ENCODE measurements around the gene YDJC. TPM values are rescaled to one million over a fixed set of nuclear protein-coding genes. Genes with fewer than 3 reads are reported as not detected.

Gene YDJC
- polyA plus RNA-seq, 4 donors, result 34.5 to 46.7 (median 42.2) TPM

DNA sequence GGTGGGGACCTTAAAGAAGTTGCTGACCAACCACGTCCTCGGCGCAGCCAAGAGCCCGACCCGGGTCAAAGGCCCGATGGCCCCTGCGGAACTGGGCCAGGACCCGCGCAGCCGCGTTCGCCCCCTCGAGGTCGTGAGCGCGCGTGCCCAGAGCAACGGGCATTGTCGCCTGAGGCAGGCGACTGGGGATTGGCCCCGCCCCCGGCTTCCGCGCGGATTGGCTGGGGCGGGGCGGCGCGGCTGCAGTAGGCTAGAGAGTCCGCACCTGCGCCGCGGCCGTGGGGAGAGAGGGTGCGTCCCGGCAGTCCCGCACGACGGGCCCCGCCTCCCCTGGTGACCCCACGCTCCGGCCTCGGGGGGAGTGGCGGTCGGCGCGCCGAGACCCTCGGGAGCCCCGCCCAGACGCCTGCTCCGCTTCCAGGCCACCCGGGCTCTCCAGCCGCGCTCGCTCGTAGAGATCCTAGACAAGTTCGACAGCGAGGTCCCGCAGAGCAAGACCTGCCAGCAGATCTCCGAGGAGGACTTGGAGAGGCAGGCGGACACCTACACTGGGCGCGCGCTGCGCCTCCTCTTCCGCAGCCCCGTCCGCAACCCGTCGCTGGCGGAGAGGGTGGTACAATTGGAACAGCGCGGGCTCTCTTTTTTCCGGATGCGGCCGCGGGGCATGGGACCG lies 27.7 kb upstream of the YDJC start:
- 1% methylated on average over 50 to 79 of the region's 79 CpGs for WGBS, 3 donors

DNA sequence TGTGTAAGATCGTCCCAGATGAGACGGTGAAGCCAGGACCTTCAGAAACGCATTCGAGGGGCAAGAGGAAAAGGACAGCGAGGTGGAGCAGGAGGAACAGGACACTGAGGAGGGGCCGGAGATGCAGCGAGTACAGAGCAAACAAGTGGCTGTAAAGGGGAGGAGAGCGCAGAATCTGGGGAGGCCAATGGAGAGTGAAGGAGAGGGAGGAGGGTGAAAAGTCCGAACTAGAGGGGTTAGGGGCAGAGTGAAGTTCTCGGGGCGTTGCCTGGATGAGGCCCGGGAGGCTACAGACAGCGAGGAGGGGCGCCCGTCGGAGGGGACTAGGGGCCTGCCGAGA lies 27.2 kb upstream of the YDJC start:
- Histone ChIP-seq H3K27me3 (ENCODE audit: control insufficient read depth in 3 of 3, insufficient read depth in 3 of 3, low read length in 3 of 3) (no peaks in the 10 kb centered on the region), H3K9me3 (ENCODE audit: control insufficient read depth in 2 of 2, insufficient read depth in 1 of 2, low read depth in 1 of 2, low read length in 1 of 2) (no peaks in the 10 kb centered on the region), H3K27ac (ENCODE audit: low read depth in 1 of 3, low read length in 2 of 3) (no peak overlapping the region), H3K4me1 (ENCODE audit: control insufficient read depth in 3 of 3, insufficient read depth in 2 of 3, low read depth in 1 of 3, low read length in 2 of 3) (peaks cover 0 to 19% (median 6%) of the 10 kb centered on the region in 3 donors), H3K4me3 (ENCODE audit: low read depth in 1 of 3, low read length in 3 of 3) (peak overlapping the region in 2 of 3 donors; percentile 42 to 57), H3K36me3 (ENCODE audit: control insufficient read depth in 3 of 3, insufficient read depth in 2 of 3, low read depth in 1 of 3, low read length in 3 of 3) (peaks cover 0 to 14% (median 0%) of the 10 kb centered on the region in 3 donors)
- FAIRE-seq, result no peak
- 30 to 41% (median 33%) methylated on average over 17 of the region's 17 CpGs for WGBS, 3 donors
- DNase-seq, result no peak

More for the DNA sequence above, 27.7 kb upstream of the YDJC start:
- FAIRE-seq (no peak), DNase-seq (peak; percentile 79 to 92)
- Histone ChIP-seq H3K27ac (ENCODE audit: low read depth in 1 of 3, low read length in 2 of 3) (peak overlapping the region in 1 of 3 donors; percentile 17), H3K36me3 (ENCODE audit: control insufficient read depth in 3 of 3, insufficient read depth in 2 of 3, low read depth in 1 of 3, low read length in 3 of 3) (peaks cover 0 to 14% (median 0%) of the 10 kb centered on the region in 3 donors), H3K9me3 (ENCODE audit: control insufficient read depth in 2 of 2, insufficient read depth in 1 of 2, low read depth in 1 of 2, low read length in 1 of 2) (no peaks in the 10 kb centered on the region), H3K4me1 (ENCODE audit: control insufficient read depth in 3 of 3, insufficient read depth in 2 of 3, low read depth in 1 of 3, low read length in 2 of 3) (peaks cover 0 to 16% (median 5%) of the 10 kb centered on the region in 3 donors), H3K4me3 (ENCODE audit: low read depth in 1 of 3, low read length in 3 of 3) (peak overlapping the region; percentile 42 to 61 (median 57)), H3K27me3 (ENCODE audit: control insufficient read depth in 3 of 3, insufficient read depth in 3 of 3, low read length in 3 of 3) (no peaks in the 10 kb centered on the region)

DNA sequence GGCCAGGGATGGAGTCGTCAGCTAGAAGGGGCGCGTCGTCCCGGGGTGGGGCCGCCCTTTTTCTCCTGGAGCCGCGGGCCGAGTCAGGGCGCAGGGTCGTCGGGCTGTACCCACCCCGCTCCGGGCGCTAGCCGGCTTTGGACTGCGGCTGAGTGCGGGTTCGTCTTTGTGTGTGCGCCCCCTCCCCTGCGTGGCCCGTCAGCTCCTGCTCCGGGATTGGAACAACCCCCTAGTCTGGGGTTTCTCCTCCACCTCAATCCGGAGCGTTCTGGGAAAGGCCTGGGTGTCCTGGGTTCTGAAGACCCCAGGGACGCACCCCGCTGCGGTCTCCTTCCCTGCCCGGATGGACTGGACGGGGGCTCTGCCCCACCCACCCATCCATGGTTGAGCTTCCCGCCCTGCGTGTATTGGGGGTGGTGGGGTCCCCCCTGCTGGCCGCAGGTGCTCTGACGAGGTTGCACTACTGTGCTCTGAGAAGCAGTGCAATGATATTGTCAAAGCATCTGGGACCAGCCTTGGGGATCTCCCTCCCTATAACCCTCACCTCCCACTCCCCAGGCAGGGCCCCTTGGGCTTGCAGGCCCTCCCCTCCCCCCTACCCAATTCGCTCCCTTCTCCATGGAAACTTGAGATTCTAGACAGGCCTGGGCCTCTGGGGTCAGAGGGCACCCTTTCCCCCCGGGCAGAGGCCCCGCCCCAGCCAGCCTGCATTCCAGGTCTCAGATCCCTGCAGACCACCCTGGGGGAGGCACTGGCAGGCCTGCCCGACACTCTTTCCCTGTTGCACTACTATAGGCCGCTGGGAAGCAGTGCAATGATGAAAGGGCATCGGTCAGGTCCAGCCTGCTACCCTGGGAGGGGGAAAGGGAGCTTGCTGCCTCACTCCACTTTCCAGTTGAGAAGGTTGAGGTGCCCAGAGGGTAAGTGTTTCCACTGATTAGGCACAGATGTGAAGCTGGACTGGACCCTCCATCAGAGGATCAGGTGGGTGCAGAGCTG lies 23.0 kb upstream of the YDJC start:
- 20 to 35% (median 29%) methylated on average over 29 to 40 of the region's 40 CpGs for WGBS, 3 donors
- no peaks in the 10 kb centered on the region for H3K9me3 ChIP-seq (ENCODE audit: control insufficient read depth in 2 of 2, insufficient read depth in 1 of 2, low read depth in 1 of 2, low read length in 1 of 2)
- no peaks in the 10 kb centered on the region for H3K27me3 ChIP-seq (ENCODE audit: control insufficient read depth in 3 of 3, insufficient read depth in 3 of 3, low read length in 3 of 3)
- H3K4me3 ChIP-seq (ENCODE audit: low read depth in 1 of 3, low read length in 3 of 3), result peak overlapping the region; percentile 38 to 62 (median 51)
- FAIRE-seq (no peak), DNase-seq (no peak)
- H3K27ac ChIP-seq (ENCODE audit: low read depth in 1 of 3, low read length in 2 of 3), result no peak overlapping the region
- H3K4me1 ChIP-seq (ENCODE audit: control insufficient read depth in 3 of 3, insufficient read depth in 2 of 3, low read depth in 1 of 3, low read length in 2 of 3), result peaks cover 0 to 24% (median 6%) of the 10 kb centered on the region in 3 donors
- peaks cover 0 to 34% (median 0%) of the 10 kb centered on the region in 3 donors for H3K36me3 ChIP-seq (ENCODE audit: control insufficient read depth in 3 of 3, insufficient read depth in 2 of 3, low read depth in 1 of 3, low read length in 3 of 3)

DNA sequence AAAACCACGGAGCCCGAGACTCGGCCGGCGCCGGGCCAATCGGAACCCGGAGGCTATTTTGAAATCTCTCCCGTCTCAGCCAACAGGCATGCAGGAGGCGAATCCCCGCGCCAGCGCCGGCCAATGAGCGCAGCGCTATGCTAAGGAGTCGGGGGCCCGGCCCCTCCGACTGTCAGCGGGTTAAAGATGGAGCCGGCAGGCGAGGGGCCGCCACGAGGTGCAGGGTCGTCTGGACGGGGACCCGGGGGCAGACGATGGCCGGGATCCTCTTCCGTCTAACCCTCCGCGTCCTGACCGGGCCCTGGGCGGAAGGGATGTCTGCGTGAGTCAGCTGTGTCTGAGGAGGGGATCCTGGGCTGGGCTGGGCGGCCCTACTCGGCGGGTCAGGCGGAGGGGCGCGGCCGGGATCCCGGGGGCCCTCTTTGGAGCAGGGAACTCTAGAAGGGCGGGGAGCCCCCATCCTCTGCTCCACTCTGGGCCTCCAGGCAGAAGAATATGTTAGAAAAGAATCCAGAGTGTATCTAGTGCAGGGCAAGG lies 22.3 kb upstream of the YDJC start:
- DNase-seq (peak; percentile 87 to 93), FAIRE-seq (no peak)
- Histone ChIP-seq H3K27ac (ENCODE audit: low read depth in 1 of 3, low read length in 2 of 3) (peak overlapping the region in 1 of 3 donors; percentile 3), H3K36me3 (ENCODE audit: control insufficient read depth in 3 of 3, insufficient read depth in 2 of 3, low read depth in 1 of 3, low read length in 3 of 3) (peaks cover 0 to 38% (median 0%) of the 10 kb centered on the region in 3 donors), H3K27me3 (ENCODE audit: control insufficient read depth in 3 of 3, insufficient read depth in 3 of 3, low read length in 3 of 3) (no peaks in the 10 kb centered on the region), H3K4me3 (ENCODE audit: low read depth in 1 of 3, low read length in 3 of 3) (peak overlapping the region; percentile 38 to 62 (median 51)), H3K9me3 (ENCODE audit: control insufficient read depth in 2 of 2, insufficient read depth in 1 of 2, low read depth in 1 of 2, low read length in 1 of 2) (no peaks in the 10 kb centered on the region), H3K4me1 (ENCODE audit: control insufficient read depth in 3 of 3, insufficient read depth in 2 of 3, low read depth in 1 of 3, low read length in 2 of 3) (peaks cover 0 to 24% (median 6%) of the 10 kb centered on the region in 3 donors)
- 0 to 1% (median 0%) methylated on average over 39 to 44 of the region's 44 CpGs for WGBS, 3 donors

DNA sequence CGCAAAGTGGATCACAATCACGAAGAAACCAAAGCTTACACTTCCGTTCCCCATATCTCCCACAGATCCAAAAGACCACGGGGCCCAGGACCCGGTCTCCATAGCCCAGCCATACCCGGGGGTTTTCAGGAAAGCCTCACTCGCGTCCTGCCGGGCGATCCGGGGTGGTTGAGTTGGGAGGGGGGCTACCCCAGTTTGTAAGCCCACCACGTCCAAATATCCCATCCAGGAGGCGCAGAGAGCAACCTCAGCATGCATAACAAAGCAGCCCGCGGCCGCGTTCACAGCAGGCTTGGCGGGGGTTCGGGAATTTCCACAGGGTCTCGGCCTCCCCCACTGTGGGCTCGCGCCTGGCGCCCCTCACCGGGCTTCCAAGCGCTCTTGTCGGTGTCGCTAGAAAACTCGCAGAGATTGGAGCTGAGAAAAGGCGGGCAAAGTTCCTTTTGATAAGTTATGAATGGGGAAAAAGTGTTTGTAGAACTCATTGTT lies 21.7 kb upstream of the YDJC start:
- DNase-seq (no peak), FAIRE-seq (no peak)
- H3K36me3 ChIP-seq (ENCODE audit: control insufficient read depth in 3 of 3, insufficient read depth in 2 of 3, low read depth in 1 of 3, low read length in 3 of 3), result peaks cover 0 to 43% (median 0%) of the 10 kb centered on the region in 3 donors

DNA sequence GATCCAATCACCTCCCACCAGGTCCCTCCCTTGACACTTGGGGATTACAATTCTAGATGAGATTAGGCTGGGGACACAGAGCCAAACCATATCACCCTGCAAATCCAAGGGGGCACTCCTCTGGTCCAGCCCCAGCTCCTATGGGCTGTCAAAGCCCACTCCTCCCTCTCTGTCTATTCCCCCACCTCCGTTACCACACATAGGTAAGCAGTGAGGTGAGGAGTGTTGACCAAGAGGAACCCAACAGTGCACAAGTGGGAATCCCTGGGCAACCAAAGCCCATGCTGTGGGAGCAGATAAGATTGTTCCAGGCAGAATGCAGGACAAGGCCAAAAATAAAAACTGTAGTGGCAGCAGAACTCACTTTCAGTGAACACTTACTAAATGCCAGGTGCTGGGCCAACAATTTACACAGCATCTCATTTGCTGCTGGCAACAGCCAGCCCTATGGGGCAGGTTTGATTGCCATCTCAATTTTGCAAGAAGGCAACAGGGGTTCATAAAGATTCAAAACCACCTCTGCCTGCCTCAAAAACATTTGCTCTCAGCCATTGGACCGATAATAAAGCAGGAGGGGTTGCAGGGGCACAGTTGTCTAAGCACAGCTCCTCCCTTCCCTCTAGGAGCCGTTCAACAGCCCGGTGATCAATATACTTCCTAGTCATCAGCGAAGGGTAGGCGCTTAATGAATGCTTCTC lies 21.1 kb upstream of the YDJC start:
- DNase-seq (no peak), FAIRE-seq (no peak)
- Histone ChIP-seq H3K9me3 (ENCODE audit: control insufficient read depth in 2 of 2, insufficient read depth in 1 of 2, low read depth in 1 of 2, low read length in 1 of 2) (no peaks in the 10 kb centered on the region), H3K36me3 (ENCODE audit: control insufficient read depth in 3 of 3, insufficient read depth in 2 of 3, low read depth in 1 of 3, low read length in 3 of 3) (peaks cover 0 to 49% (median 0%) of the 10 kb centered on the region in 3 donors), H3K27me3 (ENCODE audit: control insufficient read depth in 3 of 3, insufficient read depth in 3 of 3, low read length in 3 of 3) (no peaks in the 10 kb centered on the region), H3K27ac (ENCODE audit: low read depth in 1 of 3, low read length in 2 of 3) (peak overlapping the region in 1 of 3 donors; percentile 8), H3K4me3 (ENCODE audit: low read depth in 1 of 3, low read length in 3 of 3) (peak overlapping the region in 2 of 3 donors; percentile 49 to 62), H3K4me1 (ENCODE audit: control insufficient read depth in 3 of 3, insufficient read depth in 2 of 3, low read depth in 1 of 3, low read length in 2 of 3) (peaks cover 0 to 24% (median 6%) of the 10 kb centered on the region in 3 donors)
- WGBS, 3 donors, result 7 to 17% (median 16%) methylated on average over 6 of the region's 6 CpGs

More for the DNA sequence above, 21.7 kb upstream of the YDJC start:
- Histone ChIP-seq H3K27me3 (ENCODE audit: control insufficient read depth in 3 of 3, insufficient read depth in 3 of 3, low read length in 3 of 3) (no peaks in the 10 kb centered on the region), H3K4me1 (ENCODE audit: control insufficient read depth in 3 of 3, insufficient read depth in 2 of 3, low read depth in 1 of 3, low read length in 2 of 3) (peaks cover 0 to 24% (median 6%) of the 10 kb centered on the region in 3 donors), H3K4me3 (ENCODE audit: low read depth in 1 of 3, low read length in 3 of 3) (peak overlapping the region in 2 of 3 donors; percentile 49 to 62), H3K27ac (ENCODE audit: low read depth in 1 of 3, low read length in 2 of 3) (peak overlapping the region in 2 of 3 donors; percentile 3 to 8), H3K9me3 (ENCODE audit: control insufficient read depth in 2 of 2, insufficient read depth in 1 of 2, low read depth in 1 of 2, low read length in 1 of 2) (no peaks in the 10 kb centered on the region)
- 1% methylated on average over 29 of the region's 29 CpGs for WGBS, 3 donors

DNA sequence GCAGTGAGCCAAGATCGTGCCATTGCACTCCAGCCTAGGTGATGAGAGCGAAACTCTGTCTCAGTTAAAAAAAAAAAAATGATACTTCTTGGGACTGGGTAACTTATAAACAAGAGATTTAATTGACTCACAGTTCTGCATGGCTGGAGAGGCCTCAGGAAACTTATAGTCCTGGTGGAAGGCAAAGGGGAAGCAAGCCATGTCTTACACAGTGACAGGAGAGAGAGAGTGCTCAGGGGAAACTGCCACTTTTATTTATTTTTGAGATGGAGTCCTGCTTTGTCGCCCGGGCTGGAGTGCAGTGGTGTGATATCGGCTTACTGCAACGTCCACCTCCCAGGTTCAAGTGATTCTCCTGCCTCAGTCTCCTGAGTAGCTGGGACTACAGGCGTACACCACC lies 20.5 kb upstream of the YDJC start:
- Histone ChIP-seq H3K9me3 (ENCODE audit: control insufficient read depth in 2 of 2, insufficient read depth in 1 of 2, low read depth in 1 of 2, low read length in 1 of 2) (no peaks in the 10 kb centered on the region), H3K4me3 (ENCODE audit: low read depth in 1 of 3, low read length in 3 of 3) (no peak overlapping the region), H3K4me1 (ENCODE audit: control insufficient read depth in 3 of 3, insufficient read depth in 2 of 3, low read depth in 1 of 3, low read length in 2 of 3) (peaks cover 0 to 24% (median 6%) of the 10 kb centered on the region in 3 donors), H3K36me3 (ENCODE audit: control insufficient read depth in 3 of 3, insufficient read depth in 2 of 3, low read depth in 1 of 3, low read length in 3 of 3) (peaks cover 0 to 54% (median 0%) of the 10 kb centered on the region in 3 donors), H3K27ac (ENCODE audit: low read depth in 1 of 3, low read length in 2 of 3) (no peak overlapping the region), H3K27me3 (ENCODE audit: control insufficient read depth in 3 of 3, insufficient read depth in 3 of 3, low read length in 3 of 3) (no peaks in the 10 kb centered on the region)
- DNase-seq (no peak), FAIRE-seq (no peak)
- 92 to 96% (median 95%) methylated on average over 7 of the region's 7 CpGs for WGBS, 3 donors

Data from small intestine (tissue), 7 donors.